Measurements from ENCODE around the gene RNF112. TPM values are rescaled to one million over a fixed set of nuclear protein-coding genes. Genes with fewer than 3 reads are reported as not detected.

Gene RNF112
- total RNA-seq, 1 donor from 2014 or later: 1.6 TPM

- H3K27ac ChIP-seq (replicated peaks): no peak overlapping the region
- peaks cover 23% of the 10 kb centered on the region for H3K4me1 ChIP-seq
- intact Hi-C loops (cut with micrococcal nuclease): no loop called here
- H3K4me3 ChIP-seq: no peak overlapping the region
- H3K36me3 ChIP-seq: no peaks in the 10 kb centered on the region
- DNase-seq: no peak
- no peaks in the 10 kb centered on the region for H3K9me3 ChIP-seq (replicated peaks)
- H3K27me3 ChIP-seq (ENCODE audit: low read depth): no peaks in the 10 kb centered on the region
- TF ChIP-seq CTCF (IDR thresholded peaks at IDR 0.05; ENCODE audit: borderline replicate concordance): no peak
Observed at GRCh38 chr17:19402171-19402570, 8.9 kb upstream of the RNF112 start.

GRCh38 chr17:19403021-19403420, 8.0 kb upstream of the RNF112 start:
- no peaks in the 10 kb centered on the region for H3K36me3 ChIP-seq
- TF ChIP-seq CTCF (IDR thresholded peaks at IDR 0.05; ENCODE audit: borderline replicate concordance): no peak
- H3K4me3 ChIP-seq: no peak overlapping the region
- peaks cover 18% of the 10 kb centered on the region for H3K4me1 ChIP-seq
- no peaks in the 10 kb centered on the region for H3K9me3 ChIP-seq (replicated peaks)
- H3K27ac ChIP-seq (replicated peaks): no peak overlapping the region
- intact Hi-C loops (cut with micrococcal nuclease): no loop called here
- no peak for DNase-seq
- H3K27me3 ChIP-seq (ENCODE audit: low read depth): no peaks in the 10 kb centered on the region

- Histone ChIP-seq H3K27ac (replicated peaks) (no peak overlapping the region), H3K9me3 (replicated peaks) (no peaks in the 10 kb centered on the region), H3K36me3 (no peaks in the 10 kb centered on the region), H3K4me1 (peaks cover 6% of the 10 kb centered on the region), H3K4me3 (no peak overlapping the region), H3K27me3 (ENCODE audit: low read depth) (no peaks in the 10 kb centered on the region)
- DNase-seq: no peak
- no peak for TF ChIP-seq CTCF (IDR thresholded peaks at IDR 0.05; ENCODE audit: borderline replicate concordance)
- intact Hi-C loops (cut with micrococcal nuclease): no loop called here
Observed at GRCh38 chr17:19404264-19404663, 6.8 kb upstream of the RNF112 start.

- peaks cover 6% of the 10 kb centered on the region for H3K4me1 ChIP-seq
- TF ChIP-seq CTCF (IDR thresholded peaks at IDR 0.05; ENCODE audit: borderline replicate concordance): no peak
- H3K27ac ChIP-seq (replicated peaks): no peak overlapping the region
- intact Hi-C loops (cut with micrococcal nuclease): no loop called here
- no peaks in the 10 kb centered on the region for H3K36me3 ChIP-seq
- H3K27me3 ChIP-seq (ENCODE audit: low read depth): no peaks in the 10 kb centered on the region
- DNase-seq: no peak
- H3K9me3 ChIP-seq (replicated peaks): no peaks in the 10 kb centered on the region
- H3K4me3 ChIP-seq: no peak overlapping the region
Observed at GRCh38 chr17:19405114-19405513, 5.9 kb upstream of the RNF112 start.

- DNase-seq: no peak
- Histone ChIP-seq H3K27me3 (ENCODE audit: low read depth) (no peaks in the 10 kb centered on the region), H3K4me1 (peaks cover 6% of the 10 kb centered on the region), H3K36me3 (no peaks in the 10 kb centered on the region), H3K9me3 (replicated peaks) (no peaks in the 10 kb centered on the region), H3K27ac (replicated peaks) (no peak overlapping the region), H3K4me3 (no peak overlapping the region)
- no peak for TF ChIP-seq CTCF (IDR thresholded peaks at IDR 0.05; ENCODE audit: borderline replicate concordance)
- intact Hi-C loops (cut with micrococcal nuclease): no loop called here
Observed at GRCh38 chr17:19407601-19408345, 3.3 kb upstream of the RNF112 start.
